ENCODE data around the gene COX8A. TPM values are rescaled to one million over a fixed set of nuclear protein-coding genes. Genes with fewer than 3 reads are reported as not detected.
A peak's percentile ranks its signal among the peaks of the same experiment; 100 is the strongest.

COX8A gene
- total and polyA plus RNA-seq, 9 of the 15 experiments (the other 6 are each of a cell fraction or from before 2014, with no cell fraction given): 274 to 1,206 (median 526) TPM

DNA sequence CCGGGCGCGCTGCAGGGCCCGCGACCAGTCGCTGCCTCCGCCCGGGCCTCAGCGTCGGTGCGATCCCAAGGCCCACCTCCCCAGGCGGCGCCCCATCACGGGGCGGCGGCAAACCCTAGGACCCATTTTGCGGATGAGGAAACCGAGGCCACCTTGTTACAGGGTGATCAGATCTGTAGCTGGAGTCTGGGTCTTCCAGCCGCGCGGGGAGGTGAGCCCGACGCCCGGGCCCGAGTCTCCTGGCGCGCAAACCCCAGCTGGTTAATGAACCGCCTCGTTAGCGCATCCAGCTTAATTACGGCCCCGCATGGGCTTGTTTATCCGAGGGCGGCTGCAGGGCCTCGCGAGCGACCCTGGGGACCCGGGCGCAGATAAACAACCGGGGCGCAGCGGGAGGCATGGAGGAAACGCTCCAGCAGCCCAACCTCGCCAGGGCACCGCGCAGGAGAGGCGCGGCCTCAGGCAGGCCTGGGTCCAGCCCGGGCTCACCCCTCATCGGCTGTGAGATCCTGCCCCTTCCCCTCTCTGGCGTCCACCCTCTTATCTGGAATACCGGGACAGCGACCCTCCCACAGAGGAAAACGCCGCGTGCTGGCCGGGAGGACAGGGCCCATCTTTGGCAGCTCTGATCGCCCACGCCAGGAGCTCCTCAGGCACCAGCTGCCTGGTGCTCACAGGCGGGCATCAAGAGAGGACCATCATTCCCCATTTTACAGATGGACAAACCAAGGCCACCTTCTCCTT is 26.5 kb downstream of the COX8A start (continued):
- TF ChIP-seq SMC3 (conservative IDR thresholded peaks at IDR 0.05; ENCODE audit: insufficient read depth, low read depth, low read length) (no peak), SIN3B (IDR thresholded peaks at IDR 0.05; ENCODE audit: low read depth) (no peak), KLF1 (tag; IDR thresholded peaks at IDR 0.05) (no peak), ZBED1 (IDR thresholded peaks at IDR 0.05) (no peak), ZNF398 (CRISPR knock-in tag; IDR thresholded peaks at IDR 0.05) (no peak), PCBP1 (IDR thresholded peaks at IDR 0.05; ENCODE audit: low read depth, low read length, poor library complexity, severe bottlenecking) (peak; percentile 76), ZSCAN32 (CRISPR knock-in tag; IDR thresholded peaks at IDR 0.05) (no peak), CHD2 (IDR thresholded peaks at IDR 0.05; ENCODE audit: low read depth, low read length) (no peak), CXXC5 (CRISPR knock-in tag; IDR thresholded peaks at IDR 0.05) (no peak), RBM25 (IDR thresholded peaks at IDR 0.05; ENCODE audit: low read depth, low read length, severe bottlenecking) (peak; percentile 96), SREBF2 (CRISPR knock-in tag; IDR thresholded peaks at IDR 0.05) (no peak), TRIM28 (IDR thresholded peaks at IDR 0.05) (no peak), HMG20B (CRISPR knock-in tag; IDR thresholded peaks at IDR 0.05) (no peak), ARID2 (IDR thresholded peaks at IDR 0.05) (no peak), ELK1 (CRISPR knock-in tag; IDR thresholded peaks at IDR 0.05) (no peak)
- TF ChIP-seq, protein P1, sequence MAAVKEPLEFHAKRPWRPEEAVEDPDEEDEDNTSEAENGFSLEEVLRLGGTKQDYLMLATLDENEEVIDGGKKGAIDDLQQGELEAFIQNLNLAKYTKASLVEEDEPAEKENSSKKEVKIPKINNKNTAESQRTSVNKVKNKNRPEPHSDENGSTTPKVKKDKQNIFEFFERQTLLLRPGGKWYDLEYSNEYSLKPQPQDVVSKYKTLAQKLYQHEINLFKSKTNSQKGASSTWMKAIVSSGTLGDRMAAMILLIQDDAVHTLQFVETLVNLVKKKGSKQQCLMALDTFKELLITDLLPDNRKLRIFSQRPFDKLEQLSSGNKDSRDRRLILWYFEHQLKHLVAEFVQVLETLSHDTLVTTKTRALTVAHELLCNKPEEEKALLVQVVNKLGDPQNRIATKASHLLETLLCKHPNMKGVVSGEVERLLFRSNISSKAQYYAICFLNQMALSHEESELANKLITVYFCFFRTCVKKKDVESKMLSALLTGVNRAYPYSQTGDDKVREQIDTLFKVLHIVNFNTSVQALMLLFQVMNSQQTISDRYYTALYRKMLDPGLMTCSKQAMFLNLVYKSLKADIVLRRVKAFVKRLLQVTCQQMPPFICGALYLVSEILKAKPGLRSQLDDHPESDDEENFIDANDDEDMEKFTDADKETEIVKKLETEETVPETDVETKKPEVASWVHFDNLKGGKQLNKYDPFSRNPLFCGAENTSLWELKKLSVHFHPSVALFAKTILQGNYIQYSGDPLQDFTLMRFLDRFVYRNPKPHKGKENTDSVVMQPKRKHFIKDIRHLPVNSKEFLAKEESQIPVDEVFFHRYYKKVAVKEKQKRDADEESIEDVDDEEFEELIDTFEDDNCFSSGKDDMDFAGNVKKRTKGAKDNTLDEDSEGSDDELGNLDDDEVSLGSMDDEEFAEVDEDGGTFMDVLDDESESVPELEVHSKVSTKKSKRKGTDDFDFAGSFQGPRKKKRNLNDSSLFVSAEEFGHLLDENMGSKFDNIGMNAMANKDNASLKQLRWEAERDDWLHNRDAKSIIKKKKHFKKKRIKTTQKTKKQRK (IDR thresholded peaks at IDR 0.05; ENCODE audit: borderline replicate concordance, low read depth, low read length): no peak
- TF ChIP-seq, protein P2, sequence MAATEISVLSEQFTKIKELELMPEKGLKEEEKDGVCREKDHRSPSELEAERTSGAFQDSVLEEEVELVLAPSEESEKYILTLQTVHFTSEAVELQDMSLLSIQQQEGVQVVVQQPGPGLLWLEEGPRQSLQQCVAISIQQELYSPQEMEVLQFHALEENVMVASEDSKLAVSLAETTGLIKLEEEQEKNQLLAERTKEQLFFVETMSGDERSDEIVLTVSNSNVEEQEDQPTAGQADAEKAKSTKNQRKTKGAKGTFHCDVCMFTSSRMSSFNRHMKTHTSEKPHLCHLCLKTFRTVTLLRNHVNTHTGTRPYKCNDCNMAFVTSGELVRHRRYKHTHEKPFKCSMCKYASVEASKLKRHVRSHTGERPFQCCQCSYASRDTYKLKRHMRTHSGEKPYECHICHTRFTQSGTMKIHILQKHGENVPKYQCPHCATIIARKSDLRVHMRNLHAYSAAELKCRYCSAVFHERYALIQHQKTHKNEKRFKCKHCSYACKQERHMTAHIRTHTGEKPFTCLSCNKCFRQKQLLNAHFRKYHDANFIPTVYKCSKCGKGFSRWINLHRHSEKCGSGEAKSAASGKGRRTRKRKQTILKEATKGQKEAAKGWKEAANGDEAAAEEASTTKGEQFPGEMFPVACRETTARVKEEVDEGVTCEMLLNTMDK (IDR thresholded peaks at IDR 0.05; ENCODE audit: borderline replicate concordance, insufficient read depth, low read depth, low read length, poor library complexity, severe bottlenecking): no peak
- TF ChIP-seq, protein P3, sequence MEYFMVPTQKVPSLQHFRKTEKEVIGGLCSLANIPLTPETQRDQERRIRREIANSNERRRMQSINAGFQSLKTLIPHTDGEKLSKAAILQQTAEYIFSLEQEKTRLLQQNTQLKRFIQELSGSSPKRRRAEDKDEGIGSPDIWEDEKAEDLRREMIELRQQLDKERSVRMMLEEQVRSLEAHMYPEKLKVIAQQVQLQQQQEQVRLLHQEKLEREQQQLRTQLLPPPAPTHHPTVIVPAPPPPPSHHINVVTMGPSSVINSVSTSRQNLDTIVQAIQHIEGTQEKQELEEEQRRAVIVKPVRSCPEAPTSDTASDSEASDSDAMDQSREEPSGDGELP (CRISPR knock-in tag; IDR thresholded peaks at IDR 0.05; ENCODE audit: borderline replicate concordance): no peak; the same call in 1 of the 2 replicates

Data from K562 (cell line).